K562 (cell line): ENCODE results near the gene DIS3L2. TPM values are rescaled to one million over a fixed set of nuclear protein-coding genes. Genes with fewer than 3 reads are reported as not detected.

ENCODE experiments used
- ATAC-seq: fragments of 200-7000 bp; cut with Tn5 transposase; 3 replicates; pipeline ENCODE4 v1.9.1; 2020; ENCODE audit warnings: moderate library complexity
- BruUV-seq: library from RNA; stranded (reverse); fragments of 400-500 nt; replicated peaks from 2 replicates; lab custom pipeline; 2021; lab: Mats Ljungman, UMichigan
- CTCF ChIA-PET: fragments of 300-600 bp; formaldehyde crosslinking; extraction: SDS; loops from one replicate; lab custom pipeline; 2021; ENCODE audit warnings: low intra/inter-chr PET ratio; lab: Yijun Ruan, JAX
- POLR2A ChIA-PET: fragments of 300-600, 350-650 bp; sonication (Branson Sonifier 250); formaldehyde crosslinking; extraction: SDS; loops from one replicate; lab custom pipeline; 2021; ENCODE audit warnings: antibody characterized with exemption, inconsistent platforms; lab: Yijun Ruan, JAX
- DNase-seq, 4 experiments: peaks; one replicate each; pipeline versions ENCODE4 v3.0.0 to v3.0.0-alpha.2; 2011 to 2018; ENCODE audit warnings: low spot score in 3 of 4, mixed read lengths in 3 of 4; ENCODE audit errors: extremely low read depth in 1 of 4
- FAIRE-seq: peaks from 2 replicates; lab custom pipeline; 2011; peaks lifted over from hg19 to GRCh38; lab: Jason Lieb, UNC
- H2AFZ ChIP-seq: 2 replicates; pipeline ENCODE4 v1.6.0; 2011; ENCODE audit warnings: low read depth, low read length, control low read depth, inconsistent platforms
- H3K27ac ChIP-seq: fragments of 200-600 bp; 3 replicates; pipeline ENCODE4 v1.8.0; 2011; ENCODE audit warnings: low read depth, mild to moderate bottlenecking, control low read depth, inconsistent platforms, low read length, moderate library complexity, mixed read lengths; ENCODE audit errors: extremely low read depth
- H3K27me3 ChIP-seq, 2 experiments: fragments of 300-600 bp in 1 of 2; 2 replicates in 1 of 2; 3 replicates in 1 of 2; pipeline versions ENCODE4 v1.6.0 to v1.8.0; 2011; ENCODE audit warnings: inconsistent platforms in 2 of 2, low read length in 2 of 2, mild to moderate bottlenecking in 1 of 2, mixed read lengths in 1 of 2, moderate library complexity in 1 of 2; ENCODE audit not compliant: control insufficient read depth in 2 of 2, insufficient read depth in 2 of 2
- H3K36me3 ChIP-seq: fragments of 300-600 bp; 3 replicates; pipeline ENCODE4 v1.8.0; 2011; ENCODE audit warnings: mild to moderate bottlenecking, low read length, inconsistent platforms; ENCODE audit not compliant: control insufficient read depth, insufficient read depth
- H3K4me1 ChIP-seq, 2 experiments: fragments of 200-600 bp in 1 of 2; replicated peaks in 1 of 2; 2 replicates in 1 of 2; 3 replicates in 1 of 2; pipeline versions ENCODE4 v1.5.1 to v1.8.0; 2011; ENCODE audit warnings: inconsistent platforms in 2 of 2, low read length in 2 of 2, mild to moderate bottlenecking in 1 of 2, mixed read lengths in 1 of 2, moderate library complexity in 1 of 2; ENCODE audit not compliant: control insufficient read depth in 2 of 2, insufficient read depth in 2 of 2
- H3K4me2 ChIP-seq: 2 replicates; pipeline ENCODE4 v1.6.1; 2011; ENCODE audit warnings: low read length, control low read depth, inconsistent platforms, mixed read lengths; ENCODE audit not compliant: insufficient read depth
- H3K4me3 ChIP-seq: fragments of 200-600 bp; sonication (generic), shearing (Covaris generic); 2 replicates; pipeline ENCODE4 v1.5.1; 2016; ENCODE audit warnings: control low read depth, inconsistent platforms
- H3K79me2 ChIP-seq: fragments of 200-600 bp; 3 replicates; pipeline ENCODE4 v1.8.0; 2011; ENCODE audit warnings: low read length, inconsistent platforms; ENCODE audit not compliant: control insufficient read depth, insufficient read depth
- H3K9ac ChIP-seq, 2 experiments: 2 replicates each; pipeline versions ENCODE4 v1.6.0 to v1.6.1; 2011; ENCODE audit warnings: low read depth in 2 of 2, low read length in 2 of 2, control low read depth in 1 of 2, inconsistent platforms in 1 of 2, mild to moderate bottlenecking in 1 of 2, mixed read lengths in 1 of 2; ENCODE audit not compliant: insufficient read depth in 1 of 2
- H3K9me1 ChIP-seq: one replicate; pipeline ENCODE4 v1.6.0; 2011; ENCODE audit warnings: inconsistent platforms, mild to moderate bottlenecking, low read length, moderate library complexity; ENCODE audit not compliant: control insufficient read depth, insufficient read depth
- H3K9me3 ChIP-seq: replicated peaks from 2 replicates; pipeline ENCODE4 v1.5.1; 2011; ENCODE audit warnings: low read depth, low read length, inconsistent platforms; ENCODE audit not compliant: control insufficient read depth, insufficient read depth
- H4K20me1 ChIP-seq: replicated peaks from 2 replicates; pipeline ENCODE4 v1.6.1; 2011; ENCODE audit warnings: low read length, inconsistent platforms, mixed read lengths; ENCODE audit not compliant: control insufficient read depth, insufficient read depth
- CEBPB ChIP-seq: fragments of 450-650 bp; IDR thresholded peaks from 2 replicates; pipeline ENCODE4 v1.6.1; 2016; ENCODE audit warnings: missing genetic modification characterization, missing compliant biosample characterization
- CEBPG ChIP-seq, 3 experiments: fragments of 200-800 bp in 1 of 3; sonication (Bioruptor generic) in 1 of 3; sonication (generic) in 1 of 3; formaldehyde crosslinking in 1 of 3; IDR thresholded peaks in 2 of 3; conservative IDR thresholded peaks in 1 of 3; 2 replicates each; pipeline versions ENCODE4 v1.6.1 to v1.8.0; 2016 to 2022; ENCODE audit warnings: missing compliant biosample characterization in 2 of 3, missing genetic modification characterization in 2 of 3, mild to moderate bottlenecking in 1 of 3, missing genetic modification reagents in 1 of 3
- JUNB ChIP-seq: fragments of 450-650 bp; formaldehyde crosslinking; conservative IDR thresholded peaks from 2 replicates; pipeline ENCODE4 v1.4.0; 2020; ENCODE audit warnings: mild to moderate bottlenecking
- ZNF224 ChIP-seq: sonication (generic); formaldehyde crosslinking; IDR thresholded peaks from 2 replicates; pipeline ENCODE4 v1.8.0; 2022; ENCODE audit warnings: mild to moderate bottlenecking, missing genetic modification reagents
- WGBS: fragments of 100-300 bp; shearing (Covaris generic); methylation state at CpG from one replicate; pipeline ENCODE4 v1.1.6; 2016; ENCODE audit warnings: low coverage, mixed read lengths; ENCODE audit not compliant: insufficient coverage; ENCODE audit errors: missing lambda C conversion rate; 5-methylcytosine and 5-hydroxymethylcytosine counted together
- in situ Hi-C: fragments of 300-500 bp; cut with MboI; formaldehyde crosslinking; loops from 4 replicates; pipeline ENCODE4 v1.15.0; 2018; ENCODE audit warnings: inconsistent platforms, mixed read lengths
- intact Hi-C: fragments of 100-400 bp; cut with micrococcal nuclease; formaldehyde crosslinking; loops from 2 replicates; pipeline ENCODE4 v1.14.2; 2022
- polyA plus RNA-seq, 8 experiments: library from polyadenylated mRNA; depleted of rRNA in 4 of 8; stranded (reverse) in 5 of 8; unstranded in 3 of 8; fragments of >200 nt; fragmentation: Nextera tagmentation in 2 of 8; fragmentation: Illumina TruSeq in 1 of 8; extraction: Ambion mirVana in 2 of 8; extraction: Trizol in 1 of 8; gene quantifications; 2 replicates each; pipeline versions ENCODE4 v1.2.1 to v1.2.3, GENCODE V29; 2011 to 2014; ENCODE audit warnings: inconsistent platforms in 1 of 8, missing spikeins in 1 of 8
- total RNA-seq, 7 experiments: library from RNA; depleted of rRNA in 6 of 7; stranded (reverse); fragments of >200 nt in 6 of 7; fragmentation: Illumina TruSeq in 2 of 7; extraction: Trizol in 2 of 7; gene quantifications; 2 replicates each; pipeline versions ENCODE4 v1.2.1 to v1.2.3, GENCODE V29; 2011 to 2021; ENCODE audit warnings: low replicate concordance in 1 of 7
- TF ChIP-seq, protein P1 (sequence below): sonication (generic); formaldehyde crosslinking; IDR thresholded peaks from 2 replicates; pipeline ENCODE4 v1.8.1; 2022; ENCODE audit warnings: missing genetic modification reagents

DIS3L2 gene
- total and polyA plus RNA-seq, 9 of the 15 experiments (the other 6 are each of a cell fraction or from before 2014, with no cell fraction given): 1.5 to 19.2 (median 11.2) TPM

DNA sequence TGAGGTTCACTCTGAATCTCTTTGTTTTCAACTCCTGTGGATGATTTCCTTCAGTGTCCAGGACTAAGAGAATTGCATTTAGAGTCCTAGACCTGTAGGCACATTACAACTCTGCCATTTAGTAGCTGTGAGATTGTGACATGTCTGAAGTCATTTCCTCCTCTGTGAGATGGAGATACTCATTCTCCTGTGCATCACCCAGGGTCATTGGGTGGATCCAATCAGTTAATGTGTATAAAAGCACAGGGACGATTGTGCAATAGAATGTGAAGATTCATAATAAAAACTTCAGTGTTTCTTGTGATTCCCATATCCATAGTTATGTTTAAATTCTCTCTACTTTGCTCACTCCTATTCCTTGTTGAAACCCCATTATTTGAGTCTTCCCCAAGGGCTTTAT lies 113.6 kb downstream of the DIS3L2 start:
- H3K9me3 ChIP-seq: no peaks in the 10 kb centered on the region
- TF ChIP-seq JUNB (CRISPR knock-in tag) (no peak), CEBPB (tag) (peak; percentile 88), CEBPG (CRISPR knock-in tag; IDR thresholded peaks at IDR 0.05) (no peak; the same call in 1 of the 2 replicates), CEBPG (tag; conservative IDR thresholded peaks at IDR 0.05 in 1 of 2, IDR thresholded peaks at IDR 0.05 in 1 of 2) (peak; percentile 70 to 77)
- DNase-seq (no peak), FAIRE-seq (no peak), ATAC-seq (no peak)
- H2AFZ ChIP-seq: no peak overlapping the region
- POLR2A ChIA-PET: interaction anchor here (1.1 to 1.3 kb wide), 2 partner anchors 8 to 14 kb away, joined by 3 read pairs; no protein-coding TSS in a partner anchor
- H3K4me2 ChIP-seq: no peak overlapping the region
- H3K4me1 ChIP-seq: no peaks in the 10 kb centered on the region; a peak in 1 of 5 replicates
- no peak overlapping the region for H3K4me3 ChIP-seq
- CTCF ChIA-PET: no interaction called here
- intact Hi-C loops: no loop called here
- no peaks in the 10 kb centered on the region for H3K79me2 ChIP-seq
- no TSS peak for BruUV-seq
- no peak overlapping the region for H3K9ac ChIP-seq
- H3K27me3 ChIP-seq: no peaks in the 10 kb centered on the region
- WGBS: 8% methylated on average over 1 of the region's 1 CpG
- no peaks in the 10 kb centered on the region for H3K36me3 ChIP-seq
- H3K27ac ChIP-seq: no peak overlapping the region
- in situ Hi-C loops: no loop called here
- no peaks in the 10 kb centered on the region for H3K9me1 ChIP-seq
- H4K20me1 ChIP-seq: peaks cover 4% of the 10 kb centered on the region; the same call in 1 of the 2 replicates

DNA sequence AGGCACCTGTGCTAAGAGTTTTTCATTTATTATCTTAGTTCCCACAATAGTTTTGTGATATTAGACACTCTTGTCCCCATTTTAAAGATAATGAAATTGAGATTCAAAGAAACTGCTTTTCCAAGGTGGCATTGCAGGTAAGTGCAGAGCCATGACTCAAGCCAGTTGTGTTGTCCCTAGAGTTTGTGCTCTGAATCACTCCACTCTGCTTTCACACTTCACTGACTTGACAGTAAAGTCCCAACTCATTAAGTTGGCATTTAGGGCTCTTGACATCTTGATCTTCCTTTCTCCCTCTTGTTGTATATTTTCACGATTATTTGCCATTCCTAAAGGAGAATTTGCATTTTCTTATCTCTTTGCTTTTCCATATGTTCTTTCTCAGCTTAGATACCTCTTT lies 114.3 kb downstream of the DIS3L2 start:
- no peak overlapping the region for H3K4me2 ChIP-seq
- no peak overlapping the region for H3K4me3 ChIP-seq
- H3K27me3 ChIP-seq: no peaks in the 10 kb centered on the region
- ChIA-PET CTCF (no interaction called here), POLR2A (interaction anchor here (0.8 kb wide), 1 partner anchor 11 kb away, joined by 3 read pairs; no protein-coding TSS in a partner anchor)
- WGBS: 0% methylated on average over 1 of the region's 1 CpG
- FAIRE-seq (no peak), DNase-seq (no peak), ATAC-seq (no peak)
- H3K9me1 ChIP-seq: no peaks in the 10 kb centered on the region
- H3K9me3 ChIP-seq: no peaks in the 10 kb centered on the region
- H2AFZ ChIP-seq: no peak overlapping the region
- in situ Hi-C loops (no loop called here), intact Hi-C loops (no loop called here)
- TF ChIP-seq ZNF224 (CRISPR knock-in tag): no peak
- TF ChIP-seq, protein P1, sequence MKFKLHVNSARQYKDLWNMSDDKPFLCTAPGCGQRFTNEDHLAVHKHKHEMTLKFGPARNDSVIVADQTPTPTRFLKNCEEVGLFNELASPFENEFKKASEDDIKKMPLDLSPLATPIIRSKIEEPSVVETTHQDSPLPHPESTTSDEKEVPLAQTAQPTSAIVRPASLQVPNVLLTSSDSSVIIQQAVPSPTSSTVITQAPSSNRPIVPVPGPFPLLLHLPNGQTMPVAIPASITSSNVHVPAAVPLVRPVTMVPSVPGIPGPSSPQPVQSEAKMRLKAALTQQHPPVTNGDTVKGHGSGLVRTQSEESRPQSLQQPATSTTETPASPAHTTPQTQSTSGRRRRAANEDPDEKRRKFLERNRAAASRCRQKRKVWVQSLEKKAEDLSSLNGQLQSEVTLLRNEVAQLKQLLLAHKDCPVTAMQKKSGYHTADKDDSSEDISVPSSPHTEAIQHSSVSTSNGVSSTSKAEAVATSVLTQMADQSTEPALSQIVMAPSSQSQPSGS (CRISPR knock-in tag): no peak
- no peaks in the 10 kb centered on the region for H3K79me2 ChIP-seq
- H4K20me1 ChIP-seq: peaks cover 4% of the 10 kb centered on the region; the same call in 1 of the 2 replicates
- H3K9ac ChIP-seq: no peak overlapping the region
- H3K36me3 ChIP-seq: no peaks in the 10 kb centered on the region
- no peak overlapping the region for H3K27ac ChIP-seq
- no peaks in the 10 kb centered on the region; a peak in 1 of 5 replicates for H3K4me1 ChIP-seq
- BruUV-seq: no TSS peak
